Body of pancreas (tissue), 4 donors: Measurements from ENCODE around the gene YWHAB. TPM values are rescaled to one million over a fixed set of nuclear protein-coding genes. Genes with fewer than 3 reads are reported as not detected.

ENCODE experiments used
- ATAC-seq: fragments of 150-250 bp; one replicate; pipeline ENCODE4 v1.9.1; 2016
- DNase-seq, 4 donors: peaks; one replicate each; pipeline ENCODE4 v3.0.0-alpha.2; 2019
- H3K27ac ChIP-seq, 4 donors: fragments of 200-600 bp; sonication (generic); 1 replicate in 3 of 4; 2 replicates in 1 of 4; pipeline versions ENCODE4 v1.5.1 to v1.6.1; 2016 to 2019; ENCODE audit warnings: mild to moderate bottlenecking in 1 of 4, mixed read lengths in 1 of 4, moderate library complexity in 1 of 4
- H3K27me3 ChIP-seq, 2 donors: fragments of 200-600 bp; sonication (generic); one replicate each; pipeline ENCODE4 v1.6.0; 2016; ENCODE audit warnings: mild to moderate bottlenecking in 1 of 2
- H3K36me3 ChIP-seq, 2 donors: fragments of 200-600 bp; sonication (generic); replicated peaks in 1 of 2; 2 replicates each; pipeline ENCODE4 v1.5.1; 2016; ENCODE audit warnings: low read depth in 2 of 2; ENCODE audit not compliant: insufficient read depth in 1 of 2
- H3K4me1 ChIP-seq: fragments of 200-600 bp; sonication (generic); one replicate; pipeline ENCODE4 v1.6.0; 2016
- H3K4me3 ChIP-seq, 2 donors: fragments of 200-600 bp; sonication (generic); 1 replicate in 1 of 2; 2 replicates in 1 of 2; pipeline ENCODE4 v1.5.1; 2016 to 2019
- H3K9me3 ChIP-seq, 3 donors: fragments of 200-600 bp; sonication (generic); 1 replicate in 2 of 3; 2 replicates in 1 of 3; pipeline ENCODE4 v1.5.1; 2016
- POLR2A ChIP-seq, 3 donors: fragments of 450-650 bp; IDR thresholded peaks; one replicate each; pipeline ENCODE4 v1.6.1; 2016; ENCODE audit warnings: antibody characterized with exemption in 3 of 3, mild to moderate bottlenecking in 2 of 3
- WGBS, 2 donors: methylation state at CpG; one replicate each; pipeline ENCODE4 v1.1.5; 2017; 5-methylcytosine and 5-hydroxymethylcytosine counted together
- intact Hi-C: fragments of 100-400 bp; cut with DNase I; formaldehyde crosslinking; loops from one replicate; pipeline ENCODE4 v1.15.1; 2023
- total RNA-seq, 2 donors: library from RNA; depleted of rRNA; stranded (reverse); fragments of >200 nt; gene quantifications; one replicate each; pipeline ENCODE4 v1.1.0, GENCODE V29; 2016
- TF ChIP-seq, protein P1 (sequence below), 7 experiments: fragments of 450-650 bp in 4 of 7; fragments of 200-600 bp in 3 of 7; sonication (generic) in 3 of 7; IDR thresholded peaks; one replicate each; pipeline ENCODE4 v1.5.1; 2016 to 2019; ENCODE audit warnings: antibody characterized with exemption in 7 of 7

Gene YWHAB
- total RNA-seq, 2 donors from 2014 or later = 49.3 to 64.9 TPM

DNA sequence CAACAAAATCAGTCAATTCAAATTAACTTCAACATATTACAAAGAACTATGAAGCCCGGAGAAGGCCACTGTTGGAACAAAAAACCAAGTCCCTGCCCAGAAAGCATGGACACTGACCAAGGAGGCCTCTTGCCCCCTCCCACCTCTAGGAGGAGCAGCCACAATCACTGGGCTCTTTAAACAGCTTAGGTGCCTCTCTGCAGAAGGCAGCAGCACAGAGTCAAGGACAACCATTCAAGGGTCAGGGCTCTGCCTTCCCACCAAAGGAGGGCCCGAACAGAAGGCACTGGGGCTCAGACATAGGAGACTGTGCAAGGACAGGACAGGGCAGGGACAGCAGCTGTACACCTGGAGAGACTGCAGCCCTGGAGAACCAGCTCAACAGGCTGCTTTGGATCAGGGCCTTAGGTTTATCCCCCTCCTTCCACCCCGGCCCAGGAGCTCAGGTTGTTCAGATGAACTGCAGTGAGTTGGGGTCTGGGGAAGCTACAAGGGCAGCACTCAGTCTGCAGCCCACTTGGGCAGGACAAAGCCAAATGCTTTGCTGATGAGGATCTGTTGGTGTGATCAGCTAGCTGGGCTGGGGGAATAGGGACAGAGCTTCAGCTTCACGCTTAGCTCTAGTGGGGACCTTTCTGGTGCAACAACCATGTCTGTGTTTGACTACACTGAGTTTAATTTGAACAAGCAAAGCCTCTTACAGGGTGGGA, 56.9 kb downstream of the YWHAB start:
- 78 to 92% methylated on average over 4 of the region's 4 CpGs for WGBS, 2 donors
- ATAC-seq (no peak), DNase-seq (no peak)
- no peak for TF ChIP-seq POLR2A (IDR thresholded peaks at IDR 0.05)
- TF ChIP-seq, protein P1, sequence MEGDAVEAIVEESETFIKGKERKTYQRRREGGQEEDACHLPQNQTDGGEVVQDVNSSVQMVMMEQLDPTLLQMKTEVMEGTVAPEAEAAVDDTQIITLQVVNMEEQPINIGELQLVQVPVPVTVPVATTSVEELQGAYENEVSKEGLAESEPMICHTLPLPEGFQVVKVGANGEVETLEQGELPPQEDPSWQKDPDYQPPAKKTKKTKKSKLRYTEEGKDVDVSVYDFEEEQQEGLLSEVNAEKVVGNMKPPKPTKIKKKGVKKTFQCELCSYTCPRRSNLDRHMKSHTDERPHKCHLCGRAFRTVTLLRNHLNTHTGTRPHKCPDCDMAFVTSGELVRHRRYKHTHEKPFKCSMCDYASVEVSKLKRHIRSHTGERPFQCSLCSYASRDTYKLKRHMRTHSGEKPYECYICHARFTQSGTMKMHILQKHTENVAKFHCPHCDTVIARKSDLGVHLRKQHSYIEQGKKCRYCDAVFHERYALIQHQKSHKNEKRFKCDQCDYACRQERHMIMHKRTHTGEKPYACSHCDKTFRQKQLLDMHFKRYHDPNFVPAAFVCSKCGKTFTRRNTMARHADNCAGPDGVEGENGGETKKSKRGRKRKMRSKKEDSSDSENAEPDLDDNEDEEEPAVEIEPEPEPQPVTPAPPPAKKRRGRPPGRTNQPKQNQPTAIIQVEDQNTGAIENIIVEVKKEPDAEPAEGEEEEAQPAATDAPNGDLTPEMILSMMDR (IDR thresholded peaks at IDR 0.05) = no peak
- peaks cover 4% of the 10 kb centered on the region for H3K4me1 ChIP-seq
- intact Hi-C loops = no loop called here
- H3K36me3 ChIP-seq = peaks cover 0 to 16% of the 10 kb centered on the region in 2 donors
- H3K4me3 ChIP-seq = no peak overlapping the region
- no peaks in the 10 kb centered on the region for H3K27me3 ChIP-seq
- H3K9me3 ChIP-seq = no peaks in the 10 kb centered on the region
- no peak overlapping the region for H3K27ac ChIP-seq

DNA sequence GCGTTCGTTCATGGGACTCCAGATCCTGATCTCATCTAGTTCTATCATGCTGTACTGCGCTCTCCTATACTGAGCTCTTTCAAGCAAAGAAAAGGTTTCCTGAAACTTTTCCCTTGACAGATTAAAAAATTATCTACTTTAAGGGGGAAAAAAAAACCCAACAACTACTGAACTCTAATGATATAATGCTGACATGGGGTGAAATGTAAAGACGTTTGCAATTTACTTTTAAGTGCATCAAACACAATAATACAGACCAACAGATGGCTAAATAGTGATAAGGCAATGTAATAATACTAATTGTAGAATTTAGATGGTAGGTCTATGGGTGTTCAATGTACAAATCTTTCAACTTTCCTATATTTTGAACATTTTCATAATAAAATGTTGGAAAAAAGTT, 58.3 kb downstream of the YWHAB start:
- ATAC-seq (no peak), DNase-seq (no peak)
- 79 to 81% methylated on average over 4 of the region's 4 CpGs for WGBS, 2 donors
- H3K27ac ChIP-seq = no peak overlapping the region
- peaks cover 4% of the 10 kb centered on the region for H3K4me1 ChIP-seq
- intact Hi-C loops = no loop called here
- H3K36me3 ChIP-seq = peaks cover 0 to 15% of the 10 kb centered on the region in 2 donors
- no peak overlapping the region for H3K4me3 ChIP-seq
- no peaks in the 10 kb centered on the region for H3K9me3 ChIP-seq
- no peak for TF ChIP-seq POLR2A (IDR thresholded peaks at IDR 0.05)
- TF ChIP-seq, protein P1 (IDR thresholded peaks at IDR 0.05) = no peak
- no peaks in the 10 kb centered on the region for H3K27me3 ChIP-seq

DNA sequence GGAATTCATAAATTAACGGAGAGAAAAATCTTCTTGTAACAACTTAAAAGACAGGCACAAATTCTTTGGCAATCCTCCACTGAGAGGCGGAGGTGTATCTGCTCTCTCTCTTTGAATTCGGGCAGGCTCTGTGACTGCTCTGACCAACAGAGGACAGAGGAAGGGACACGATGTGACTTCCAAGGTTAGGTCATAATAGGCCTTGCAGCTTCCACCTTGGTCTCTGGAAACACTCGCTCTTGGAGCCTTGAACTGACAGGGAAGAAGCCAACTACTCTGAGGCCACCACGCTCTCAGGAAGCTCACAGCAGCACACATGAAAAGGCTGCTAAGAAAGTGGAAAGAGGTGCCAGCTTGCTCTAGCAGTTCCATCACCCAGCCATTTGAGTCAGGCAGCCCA, 59.8 kb downstream of the YWHAB start:
- intact Hi-C loops = no loop called here
- TF ChIP-seq, protein P1 (IDR thresholded peaks at IDR 0.05) = no peak
- no peak for TF ChIP-seq POLR2A (IDR thresholded peaks at IDR 0.05)
- no peak overlapping the region for H3K4me3 ChIP-seq
- WGBS, 2 donors = 79 to 83% methylated on average over 6 of the region's 6 CpGs
- no peaks in the 10 kb centered on the region for H3K9me3 ChIP-seq
- H3K4me1 ChIP-seq = peaks cover 4% of the 10 kb centered on the region
- ATAC-seq (no peak), DNase-seq (no peak)
- H3K36me3 ChIP-seq = peaks cover 0 to 21% of the 10 kb centered on the region in 2 donors
- H3K27ac ChIP-seq = no peak overlapping the region
- no peaks in the 10 kb centered on the region for H3K27me3 ChIP-seq

DNA sequence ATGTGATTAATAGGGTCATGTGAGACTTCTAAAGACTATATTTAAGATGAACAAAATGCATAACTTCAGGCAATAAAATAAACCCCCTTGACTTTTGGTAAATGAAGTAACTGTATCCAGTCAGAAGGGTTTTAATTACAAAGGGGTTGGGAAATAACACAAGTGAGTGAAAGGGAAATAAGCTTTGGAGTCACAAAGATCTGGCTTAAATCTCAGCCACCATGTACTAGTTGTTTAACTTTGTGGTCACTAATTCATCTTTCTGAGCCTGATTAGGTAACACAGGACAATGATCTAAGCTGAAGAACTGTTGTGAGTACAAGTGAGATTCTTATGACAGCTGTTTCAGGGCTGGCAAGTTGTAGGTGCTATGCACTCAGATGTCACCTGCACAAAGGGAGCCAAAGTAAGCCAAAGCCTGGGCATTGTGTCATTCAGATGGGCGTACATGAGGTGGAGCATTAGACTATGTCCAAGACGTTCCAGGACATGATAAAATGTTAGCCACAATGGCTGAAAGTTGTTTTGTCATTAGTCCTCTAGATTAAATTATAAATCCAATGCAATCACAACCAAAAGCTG, 60.9 kb downstream of the YWHAB start:
- H3K27me3 ChIP-seq = no peaks in the 10 kb centered on the region
- peaks cover 0 to 28% of the 10 kb centered on the region in 2 donors for H3K36me3 ChIP-seq
- WGBS, 2 donors = 62 to 63% methylated on average over 2 of the region's 2 CpGs

More for the DNA sequence above, 60.9 kb downstream of the YWHAB start:
- peak overlapping the region in 3 of 4 donors; percentile 60 to 63 (median 60) for H3K27ac ChIP-seq
- H3K9me3 ChIP-seq = no peaks in the 10 kb centered on the region
- TF ChIP-seq, protein P1 (IDR thresholded peaks at IDR 0.05) = no peak
- TF ChIP-seq POLR2A (IDR thresholded peaks at IDR 0.05) = no peak
- ATAC-seq = no peak
- no peak overlapping the region for H3K4me3 ChIP-seq
- DNase-seq = no peak
- H3K4me1 ChIP-seq = peaks cover 4% of the 10 kb centered on the region
- intact Hi-C loops = no loop called here
